ENCODE data around the gene MYBL2. TPM values are rescaled to one million over a fixed set of nuclear protein-coding genes. Genes with fewer than 3 reads are reported as not detected.

Gene MYBL2
- total RNA-seq, 4 donors from 2014 or later: 0.20 TPM; not detected in 3

- Histone ChIP-seq H3K4me3 (no peak overlapping the region), H3K36me3 (no peaks in the 10 kb centered on the region), H3K9me3 (no peaks in the 10 kb centered on the region), H3K27ac (no peak overlapping the region), H3K27me3 (no peaks in the 10 kb centered on the region), H3K4me1 (no peaks in the 10 kb centered on the region)
- no peak for ATAC-seq
- TF ChIP-seq EP300 (IDR thresholded peaks at IDR 0.05): no peak
- TF ChIP-seq POLR2AphosphoS5 (IDR thresholded peaks at IDR 0.05): no peak
- TF ChIP-seq, protein P1, sequence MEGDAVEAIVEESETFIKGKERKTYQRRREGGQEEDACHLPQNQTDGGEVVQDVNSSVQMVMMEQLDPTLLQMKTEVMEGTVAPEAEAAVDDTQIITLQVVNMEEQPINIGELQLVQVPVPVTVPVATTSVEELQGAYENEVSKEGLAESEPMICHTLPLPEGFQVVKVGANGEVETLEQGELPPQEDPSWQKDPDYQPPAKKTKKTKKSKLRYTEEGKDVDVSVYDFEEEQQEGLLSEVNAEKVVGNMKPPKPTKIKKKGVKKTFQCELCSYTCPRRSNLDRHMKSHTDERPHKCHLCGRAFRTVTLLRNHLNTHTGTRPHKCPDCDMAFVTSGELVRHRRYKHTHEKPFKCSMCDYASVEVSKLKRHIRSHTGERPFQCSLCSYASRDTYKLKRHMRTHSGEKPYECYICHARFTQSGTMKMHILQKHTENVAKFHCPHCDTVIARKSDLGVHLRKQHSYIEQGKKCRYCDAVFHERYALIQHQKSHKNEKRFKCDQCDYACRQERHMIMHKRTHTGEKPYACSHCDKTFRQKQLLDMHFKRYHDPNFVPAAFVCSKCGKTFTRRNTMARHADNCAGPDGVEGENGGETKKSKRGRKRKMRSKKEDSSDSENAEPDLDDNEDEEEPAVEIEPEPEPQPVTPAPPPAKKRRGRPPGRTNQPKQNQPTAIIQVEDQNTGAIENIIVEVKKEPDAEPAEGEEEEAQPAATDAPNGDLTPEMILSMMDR (IDR thresholded peaks at IDR 0.05): no peak
- no peak for TF ChIP-seq POLR2A (IDR thresholded peaks at IDR 0.05)
- WGBS, 2 donors (ENCODE audit: low coverage in 1 of 2): 90% methylated on average over 4 of the region's 12 CpGs; no CpG with 5 or more reads in 1 of the 2 donors
Observed at GRCh38 chr20:43716757-43717615, 50.1 kb downstream of the MYBL2 start.

DNA sequence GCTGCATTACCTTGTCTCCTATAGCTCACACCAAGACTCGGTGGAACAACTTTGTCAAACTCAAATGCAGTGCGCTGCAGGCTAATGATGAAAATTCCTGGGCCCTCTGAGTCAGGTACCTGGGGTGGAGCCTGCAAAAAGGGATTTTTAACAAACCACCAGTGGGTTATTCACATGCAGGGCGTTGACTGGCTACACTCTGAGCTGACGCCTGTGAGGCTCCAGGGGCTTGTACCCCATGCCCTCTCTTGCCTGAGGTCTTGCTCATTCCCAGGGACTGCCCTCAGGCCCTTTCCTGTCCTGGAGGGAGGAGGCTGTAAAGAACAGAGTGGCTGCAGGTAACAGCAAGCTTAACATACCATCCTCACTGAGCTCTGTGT lies 50.7 kb downstream of the MYBL2 start:
- no peak overlapping the region for H3K4me3 ChIP-seq
- H3K27me3 ChIP-seq: no peaks in the 10 kb centered on the region
- no peaks in the 10 kb centered on the region for H3K36me3 ChIP-seq
- WGBS, 2 donors (ENCODE audit: low coverage in 1 of 2): 100% methylated on average over 1 of the region's 4 CpGs; no CpG with 5 or more reads in 1 of the 2 donors
- no peak overlapping the region for H3K27ac ChIP-seq
- no peaks in the 10 kb centered on the region for H3K9me3 ChIP-seq
- TF ChIP-seq POLR2AphosphoS5 (IDR thresholded peaks at IDR 0.05): no peak
- TF ChIP-seq POLR2A (IDR thresholded peaks at IDR 0.05): no peak
- TF ChIP-seq EP300 (IDR thresholded peaks at IDR 0.05): no peak
- TF ChIP-seq, protein P1 (IDR thresholded peaks at IDR 0.05): no peak
- no peak for ATAC-seq
- no peaks in the 10 kb centered on the region for H3K4me1 ChIP-seq

- Histone ChIP-seq H3K36me3 (no peaks in the 10 kb centered on the region), H3K27me3 (no peaks in the 10 kb centered on the region), H3K27ac (no peak overlapping the region), H3K4me1 (no peaks in the 10 kb centered on the region), H3K9me3 (no peaks in the 10 kb centered on the region), H3K4me3 (no peak overlapping the region)
- 80% methylated on average over 1 of the region's 1 CpG; no CpG with 5 or more reads in 1 of the 2 donors for WGBS, 2 donors (ENCODE audit: low coverage in 1 of 2)
- no peak for ATAC-seq
- TF ChIP-seq EP300 (IDR thresholded peaks at IDR 0.05) (no peak), POLR2AphosphoS5 (IDR thresholded peaks at IDR 0.05) (no peak), POLR2A (IDR thresholded peaks at IDR 0.05) (no peak)
- TF ChIP-seq, protein P1 (IDR thresholded peaks at IDR 0.05): no peak
Observed at GRCh38 chr20:43720007-43720406, 53.1 kb downstream of the MYBL2 start.

DNA sequence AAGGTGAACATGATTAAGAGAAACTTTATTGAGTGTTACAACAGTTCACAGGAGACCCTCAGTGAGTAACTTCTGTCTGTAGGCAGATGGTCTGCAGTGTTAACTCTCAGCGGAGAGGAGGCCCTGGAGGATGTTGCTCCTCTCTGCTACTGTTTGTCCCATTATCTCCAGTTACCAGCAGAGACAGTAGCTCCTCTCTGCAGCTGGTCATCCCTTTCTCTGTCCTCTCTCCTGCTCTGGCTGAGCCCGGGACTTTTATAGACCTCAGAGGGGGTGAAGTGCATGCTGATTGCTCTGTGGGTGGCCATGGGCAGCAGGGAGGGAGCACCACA lies 54.1 kb downstream of the MYBL2 start:
- no peak for ATAC-seq
- Histone ChIP-seq H3K4me1 (no peaks in the 10 kb centered on the region), H3K36me3 (no peaks in the 10 kb centered on the region), H3K9me3 (no peaks in the 10 kb centered on the region), H3K27me3 (no peaks in the 10 kb centered on the region), H3K27ac (no peak overlapping the region), H3K4me3 (no peak overlapping the region)
- 0 to 40% methylated on average over 1 of the region's 2 CpGs for WGBS, 2 donors (ENCODE audit: low coverage in 1 of 2)
- no peak for TF ChIP-seq POLR2A (IDR thresholded peaks at IDR 0.05)

DNA sequence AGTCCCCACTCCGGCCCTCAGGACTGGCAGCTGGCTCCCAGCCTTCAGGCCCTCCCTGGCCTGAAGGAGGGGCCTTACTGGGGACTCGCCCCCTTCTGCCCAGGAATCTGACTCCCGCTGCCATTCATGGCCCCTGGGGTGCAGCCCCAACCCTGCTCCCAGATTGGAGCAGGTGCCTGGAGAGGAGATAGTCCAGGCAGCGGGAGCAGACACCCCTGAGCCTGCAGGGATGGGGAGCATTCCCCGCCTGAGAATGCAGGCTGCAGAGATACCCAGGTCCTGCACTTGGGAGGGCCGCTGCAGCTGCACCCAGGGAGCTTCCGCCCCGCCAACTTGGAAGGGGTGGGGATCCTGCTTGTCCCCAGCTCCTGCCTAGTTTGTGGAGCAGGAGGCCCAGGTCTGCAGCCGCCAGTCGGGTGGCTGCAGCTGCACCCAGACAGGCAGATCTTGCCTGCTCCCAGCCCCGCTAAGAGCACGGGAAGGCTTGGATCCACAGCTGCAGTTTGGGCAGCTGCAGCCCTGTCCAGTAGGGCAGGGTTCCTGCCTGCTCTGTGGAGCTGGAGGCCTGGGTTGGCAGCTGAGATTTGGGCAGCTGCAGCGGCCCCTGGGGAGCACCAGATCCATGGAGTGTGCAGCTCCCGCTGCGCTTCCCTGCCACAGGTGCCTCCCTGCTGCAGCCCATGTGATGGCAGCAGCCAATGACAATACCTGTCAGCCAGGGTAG lies 54.7 kb downstream of the MYBL2 start:
- Histone ChIP-seq H3K36me3 (no peaks in the 10 kb centered on the region), H3K4me1 (no peaks in the 10 kb centered on the region), H3K9me3 (no peaks in the 10 kb centered on the region), H3K27ac (no peak overlapping the region), H3K4me3 (no peak overlapping the region), H3K27me3 (no peaks in the 10 kb centered on the region)
- ATAC-seq: no peak
- TF ChIP-seq POLR2A (IDR thresholded peaks at IDR 0.05) (no peak), POLR2AphosphoS5 (IDR thresholded peaks at IDR 0.05) (no peak), EP300 (IDR thresholded peaks at IDR 0.05) (no peak)
- TF ChIP-seq, protein P1 (IDR thresholded peaks at IDR 0.05): no peak
- WGBS, 2 donors (ENCODE audit: low coverage in 1 of 2): 0% methylated on average over 1 of the region's 15 CpGs; no CpG with 5 or more reads in 1 of the 2 donors

Measured in gastroesophageal sphincter (tissue), 4 donors.